Stimulated activated naive CD8-positive, alpha-beta T cell treated with anti-CD3 and anti-CD28 coated beads, Interleukin-15, Interleukin-2, amounts not matched to agents 100 U/mL and 50 U/mL, for 24 hours (primary cell): ENCODE results near the gene LRRC8C.
A peak's percentile ranks its signal among the peaks of the same experiment; 100 is the strongest.
"Not testable (repeated sequence)": the region's sequence is repeated elsewhere in the genome, so short reads cannot be mapped to it uniquely, and the experiment has no call there.

Experiments
- ATAC-seq: fragments of 150-1000 bp; cut with Tn5 transposase; one replicate; pipeline ENCODE4 v1.10.0; 2021
- DNase-seq: peaks from one replicate; pipeline ENCODE4 v3.0.0; 2021

LRRC8C gene

GRCh38 chr1:89607586-89608318, 25.2 kb upstream of the LRRC8C start:
- DNase-seq (no peak), ATAC-seq (no peak)

GRCh38 chr1:89608319-89608983, 24.5 kb upstream of the LRRC8C start:
- DNase-seq (peak; percentile 71), ATAC-seq (peak; percentile 55)

DNA sequence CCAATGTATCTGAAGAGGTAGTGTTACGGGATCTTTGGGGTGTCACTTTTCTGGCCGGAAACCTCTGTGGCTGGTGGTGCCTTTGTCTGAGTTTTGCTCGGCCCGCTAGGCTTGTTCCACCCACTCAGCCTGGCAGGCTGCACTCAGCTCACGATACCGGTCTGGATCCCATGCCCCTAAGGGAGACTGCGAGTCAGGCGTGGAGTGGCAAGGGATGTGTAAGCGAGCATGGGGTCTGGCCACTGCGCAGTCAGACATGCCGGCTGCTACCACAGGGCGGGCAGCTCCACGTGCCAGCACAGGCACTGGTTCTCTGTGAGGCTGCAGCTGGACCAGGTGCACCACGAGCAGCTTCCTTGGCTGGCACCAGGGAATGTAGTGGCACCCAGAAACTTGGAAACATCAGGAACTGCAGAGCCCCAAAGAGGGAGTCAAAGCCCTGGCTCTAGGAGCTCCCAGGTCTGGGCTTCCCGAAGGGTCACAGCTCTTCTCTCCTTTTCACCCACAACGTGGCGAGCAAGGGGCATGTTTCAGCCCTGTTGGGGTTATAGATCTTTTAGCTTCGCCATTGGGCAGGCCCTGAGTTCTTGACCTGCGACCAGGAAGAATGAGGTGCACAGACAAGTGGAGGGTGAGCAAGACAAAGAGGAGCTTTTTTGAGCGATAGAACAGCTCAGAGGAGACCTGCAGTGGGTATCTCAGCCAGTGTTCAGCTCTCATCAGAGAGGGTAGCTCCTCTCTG, 23.8 kb upstream of the LRRC8C start:
- DNase-seq (peak; percentile 75), ATAC-seq (peak; percentile 17)

DNA sequence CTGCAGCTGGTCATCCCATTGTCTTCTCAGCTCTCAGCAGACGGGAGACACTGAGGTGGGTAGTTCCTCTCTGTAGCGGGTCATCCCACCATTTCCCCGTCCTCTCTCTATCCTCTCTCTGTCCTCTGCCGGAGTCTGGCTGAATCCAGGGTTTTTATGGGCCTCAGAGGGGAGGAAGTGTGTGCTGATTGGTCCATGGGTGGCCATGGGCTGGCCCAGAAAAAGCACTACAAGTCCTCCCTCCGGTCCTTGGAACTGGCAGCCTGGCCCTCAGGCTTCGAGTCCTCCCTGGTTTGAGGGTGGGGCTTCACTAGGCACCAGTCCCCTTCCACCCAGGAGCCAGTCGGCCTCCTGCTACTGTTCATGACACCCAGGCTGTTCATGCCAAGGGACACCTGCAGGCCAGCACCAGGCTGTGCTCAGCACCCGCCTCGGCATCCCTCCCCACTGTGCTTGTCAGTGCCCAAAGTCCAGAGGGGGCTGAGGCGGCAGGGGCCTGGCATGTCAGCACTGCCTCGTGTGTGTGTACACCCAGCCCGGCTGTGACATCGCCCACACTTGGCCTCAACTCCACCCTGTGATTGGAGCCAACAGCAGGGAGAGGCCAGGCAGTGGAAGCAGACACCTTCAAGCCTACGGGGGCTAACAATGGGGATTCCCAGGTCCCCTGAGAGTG, 23.0 kb upstream of the LRRC8C start:
- peak; percentile 13 for ATAC-seq
- DNase-seq, result peak; percentile 61

- DNase-seq, result peak; percentile 36
- peak; percentile 9 for ATAC-seq
Measured at GRCh38 chr1:89610457-89611011, 22.4 kb upstream of the LRRC8C start.

DNA sequence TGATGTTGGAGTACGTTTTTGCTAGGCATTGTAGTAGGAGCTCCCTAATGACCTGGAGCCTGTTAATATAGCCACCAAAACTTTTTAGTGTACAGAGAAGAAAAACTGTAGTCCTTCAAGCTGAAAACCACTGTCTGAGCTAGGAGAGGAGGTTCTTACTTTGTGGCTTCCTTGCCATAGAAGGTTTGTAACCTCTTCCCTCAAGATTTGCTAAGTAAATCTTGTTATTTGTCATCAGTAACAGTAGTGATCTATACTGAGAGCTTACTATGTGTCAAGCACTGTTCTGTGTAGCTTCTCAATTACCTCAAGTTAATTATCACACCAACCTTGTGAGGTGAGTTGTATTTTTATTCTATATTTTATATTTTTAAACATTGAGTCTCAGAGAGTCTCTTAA, 21.2 kb upstream of the LRRC8C start:
- DNase-seq, result no peak
- peak; percentile 58 for ATAC-seq

- DNase-seq, result no peak
Measured at GRCh38 chr1:89613928-89614327, 19.0 kb upstream of the LRRC8C start.

DNA sequence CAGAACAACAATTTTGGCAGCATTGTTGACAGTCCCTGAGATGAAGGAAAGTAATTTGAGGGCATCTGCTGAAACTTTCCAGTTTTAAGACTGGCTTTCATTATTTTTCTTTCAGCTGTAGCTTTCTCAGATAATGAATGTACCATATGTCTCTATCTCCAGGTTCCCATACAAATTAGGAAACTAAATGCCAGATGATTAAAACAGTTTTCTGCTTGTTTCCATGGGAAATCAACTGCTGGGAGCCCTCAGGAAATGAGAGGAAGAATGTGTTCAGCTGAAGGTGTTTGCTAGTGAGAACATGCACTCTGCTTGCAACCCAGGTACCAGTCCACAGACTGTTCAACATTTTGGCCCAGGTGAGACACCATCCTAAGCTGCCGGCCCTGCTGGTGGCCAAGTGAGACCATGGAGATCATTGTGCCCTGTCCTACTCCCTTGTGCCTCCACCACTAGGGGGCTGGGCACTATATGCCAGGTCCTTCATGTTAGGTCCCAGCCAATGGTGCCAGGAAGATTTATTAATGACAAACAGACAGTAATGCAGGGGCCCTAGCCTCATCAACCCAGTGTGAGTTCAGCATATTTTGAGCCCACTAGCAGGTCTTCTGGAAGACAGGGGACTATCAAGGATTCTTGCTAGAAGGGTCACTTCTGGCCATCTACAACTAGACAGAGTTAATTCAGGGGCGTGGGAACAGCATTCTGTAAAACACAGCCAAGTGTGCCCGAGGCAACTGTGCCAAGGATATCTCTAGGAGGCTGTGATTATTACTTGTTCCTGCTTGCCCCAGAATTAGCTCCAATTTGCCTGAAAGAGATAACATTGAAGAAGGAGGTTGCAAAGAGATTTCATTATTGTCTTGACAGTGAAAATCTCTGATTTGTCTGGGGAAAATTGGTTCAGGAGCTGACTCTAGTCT, 17.0 kb upstream of the LRRC8C start:
- peak; percentile 40 for DNase-seq

More at GRCh38 chr1:89613928-89614327, 19.0 kb upstream of the LRRC8C start:
- no peak for ATAC-seq

DNA sequence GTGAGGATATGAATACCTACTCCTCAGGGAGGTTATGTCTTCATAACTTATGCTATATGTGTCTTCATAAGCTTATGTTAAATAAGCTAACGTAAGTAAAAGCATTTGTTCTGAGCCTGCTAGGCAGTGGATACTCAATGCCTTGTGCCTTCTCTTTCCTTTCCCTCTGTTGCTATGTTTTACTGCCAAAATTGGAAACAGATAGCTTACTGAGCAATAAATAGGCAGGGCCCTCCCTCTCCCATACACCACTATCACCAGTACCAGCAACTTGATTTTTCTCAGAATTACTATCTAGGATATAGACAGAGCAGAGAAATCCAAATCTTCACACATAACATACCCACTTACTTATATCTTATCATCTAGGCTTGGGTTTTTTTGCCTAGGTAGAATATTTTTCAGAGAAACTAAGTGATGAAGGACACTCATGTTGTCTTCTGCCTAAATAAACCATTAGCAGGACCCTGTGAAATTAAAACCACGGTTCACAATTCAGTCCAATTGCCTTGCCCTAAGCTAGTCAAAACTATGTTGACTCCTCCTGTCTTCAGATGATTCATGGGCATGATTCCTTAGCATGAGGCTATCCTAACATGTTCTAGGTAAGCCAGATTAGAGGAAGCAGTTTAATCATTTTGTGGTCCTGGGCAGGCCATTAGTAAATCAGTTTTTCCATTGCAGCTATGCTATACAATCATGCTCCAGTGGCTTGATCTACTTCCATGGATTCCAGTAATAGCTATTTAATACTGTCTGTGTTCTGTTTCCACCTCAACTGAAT, 15.9 kb upstream of the LRRC8C start:
- DNase-seq (no peak), ATAC-seq (no peak)

More for the DNA sequence above, 17.0 kb upstream of the LRRC8C start:
- ATAC-seq, result no peak

DNA sequence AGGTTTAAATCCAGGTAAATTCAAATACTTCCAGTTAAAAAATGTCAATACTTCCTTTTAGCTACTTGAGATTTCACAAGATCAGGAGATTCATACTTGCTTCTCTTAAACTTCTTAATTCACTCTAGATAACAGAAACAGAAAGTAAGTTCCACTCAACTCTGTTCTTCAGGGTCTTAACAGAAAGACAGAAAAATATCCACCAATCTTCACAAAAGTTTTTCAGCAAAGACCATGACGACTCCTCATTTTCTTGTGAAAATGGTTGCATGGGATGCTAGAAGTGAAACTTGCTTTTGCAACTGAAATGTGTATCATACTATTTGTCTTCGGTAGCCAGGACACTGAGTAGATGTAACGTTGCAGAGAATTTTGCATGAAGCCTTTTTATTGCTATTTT, 12.3 kb upstream of the LRRC8C start:
- ATAC-seq (no peak), DNase-seq (no peak)

DNA sequence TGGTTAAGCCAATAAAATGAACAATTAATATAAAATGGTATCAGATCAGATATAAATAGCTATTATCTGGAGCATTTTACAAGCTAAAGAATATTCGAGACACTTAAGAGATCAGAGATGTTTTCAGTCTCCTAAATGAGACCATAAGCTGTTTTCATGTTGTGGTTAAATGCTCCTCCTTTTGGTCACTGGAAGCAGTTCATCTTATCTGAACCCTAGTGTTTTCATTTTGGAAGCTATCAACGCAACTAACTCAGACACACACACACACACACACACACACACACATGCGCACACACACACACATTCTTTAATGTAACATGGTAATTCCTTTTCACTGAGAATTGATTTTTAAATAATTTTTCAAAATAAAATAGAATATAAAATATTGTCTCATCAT, 10.0 kb upstream of the LRRC8C start:
- DNase-seq, result no peak

DNA sequence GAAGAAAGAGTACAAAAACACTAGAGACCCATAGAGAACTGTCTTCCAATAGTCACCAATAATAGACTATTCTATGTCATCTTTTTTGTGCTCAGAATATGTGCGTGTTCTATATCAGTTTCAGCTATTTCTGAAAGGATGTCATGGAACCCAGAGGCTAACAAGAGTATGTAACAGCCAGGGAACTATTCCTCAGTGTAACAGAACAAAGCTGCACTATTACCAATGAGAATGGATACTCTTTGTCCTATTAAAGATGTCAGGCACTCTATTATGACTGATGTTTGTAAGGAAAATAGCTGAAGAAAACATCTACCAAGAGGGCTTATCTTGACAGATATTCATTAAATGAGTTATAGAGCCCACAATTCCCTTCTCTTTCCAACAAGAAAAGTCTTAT, 8.6 kb upstream of the LRRC8C start:
- no peak for ATAC-seq
- DNase-seq, result no peak

More for the DNA sequence above, 10.0 kb upstream of the LRRC8C start:
- no peak for ATAC-seq

DNA sequence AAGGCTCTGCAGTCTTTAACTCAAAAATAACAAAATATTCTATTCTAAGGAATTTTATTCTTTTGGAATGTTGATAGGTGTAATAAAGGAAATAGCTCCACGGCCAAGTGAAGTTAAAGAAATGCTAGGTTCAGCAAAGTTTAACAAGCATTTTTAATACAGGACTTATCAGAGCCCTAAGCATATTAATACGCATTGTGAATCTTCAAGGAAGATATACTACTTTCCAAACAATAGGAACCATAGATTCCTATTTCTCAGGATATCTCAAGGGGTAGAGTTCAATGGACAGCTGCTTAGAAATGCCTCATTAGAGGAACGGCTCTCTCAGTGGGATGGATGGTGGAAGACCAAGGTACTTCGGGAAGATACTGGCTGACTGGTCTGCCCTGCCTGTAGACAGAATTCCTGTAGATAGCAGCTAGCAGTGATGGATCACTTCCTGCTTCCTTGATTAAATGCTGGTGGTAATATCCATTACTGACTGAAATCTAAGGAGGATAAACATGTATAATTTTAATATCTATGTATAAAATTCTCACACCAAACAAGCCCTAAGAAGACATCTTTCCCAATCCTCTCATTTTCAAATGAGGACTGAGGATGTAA, 8.1 kb upstream of the LRRC8C start:
- ATAC-seq (no peak), DNase-seq (no peak)

DNA sequence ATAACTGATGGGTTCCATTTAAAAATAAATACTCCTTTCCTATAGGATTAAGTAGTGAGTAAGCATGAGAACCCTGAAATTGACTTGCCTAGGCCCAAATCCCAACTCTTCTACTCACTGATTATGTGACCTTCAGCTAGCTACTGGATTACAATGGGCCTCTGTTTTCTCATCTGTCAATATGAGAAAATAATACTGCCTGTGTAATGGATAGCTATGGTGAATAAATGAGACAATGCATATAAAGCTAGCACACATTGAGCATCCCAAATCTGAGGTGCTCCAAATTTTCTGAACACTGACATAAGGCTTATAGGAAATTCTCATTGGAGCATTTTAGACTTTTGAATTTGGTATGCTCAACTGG, 5.3 kb upstream of the LRRC8C start:
- no peak for ATAC-seq

GRCh38 chr1:89629146-89629545, 3.8 kb upstream of the LRRC8C start:
- ATAC-seq (no peak), DNase-seq (no peak)

More for the DNA sequence above, 5.3 kb upstream of the LRRC8C start:
- no peak for DNase-seq

DNA sequence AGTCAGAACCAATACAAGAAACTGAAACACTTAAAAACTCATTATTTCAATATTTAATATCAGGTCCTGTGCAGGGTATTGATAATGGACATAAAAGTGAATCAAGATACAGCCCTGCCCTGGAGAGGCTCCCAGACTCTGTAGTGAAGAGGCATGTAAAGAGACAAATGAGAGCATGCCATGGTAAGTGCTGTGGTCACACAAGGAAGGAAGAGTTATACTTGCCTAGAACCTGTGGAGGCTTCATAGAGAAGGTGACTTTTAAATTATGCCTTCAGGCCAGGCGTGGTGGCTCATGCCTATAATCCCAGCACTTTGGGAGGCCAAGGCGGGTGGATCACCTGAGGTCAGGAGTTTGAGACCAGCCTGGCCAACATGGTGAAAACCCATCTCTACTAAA, 3.3 kb upstream of the LRRC8C start:
- not testable (repeated sequence) for DNase-seq, ATAC-seq

DNA sequence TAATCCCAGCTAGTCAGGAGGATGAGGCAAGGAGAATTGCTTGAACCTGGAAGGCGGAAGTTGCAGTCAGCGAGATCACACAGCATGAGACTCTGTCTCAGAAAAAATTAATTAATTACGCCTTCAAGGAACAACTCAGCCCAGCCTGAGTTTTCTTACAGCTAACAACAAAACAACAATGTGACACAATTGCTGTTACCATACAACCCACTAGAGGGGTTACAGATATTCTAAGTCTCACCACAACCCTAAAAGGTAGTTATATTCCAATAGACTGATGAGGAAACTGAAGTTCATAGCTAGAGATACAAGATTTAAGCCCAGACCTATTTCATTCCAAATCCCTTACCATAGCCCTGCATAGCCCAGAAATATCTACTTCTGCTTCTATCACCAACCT, 2.9 kb upstream of the LRRC8C start:
- DNase-seq (no peak), ATAC-seq (no peak)

DNA sequence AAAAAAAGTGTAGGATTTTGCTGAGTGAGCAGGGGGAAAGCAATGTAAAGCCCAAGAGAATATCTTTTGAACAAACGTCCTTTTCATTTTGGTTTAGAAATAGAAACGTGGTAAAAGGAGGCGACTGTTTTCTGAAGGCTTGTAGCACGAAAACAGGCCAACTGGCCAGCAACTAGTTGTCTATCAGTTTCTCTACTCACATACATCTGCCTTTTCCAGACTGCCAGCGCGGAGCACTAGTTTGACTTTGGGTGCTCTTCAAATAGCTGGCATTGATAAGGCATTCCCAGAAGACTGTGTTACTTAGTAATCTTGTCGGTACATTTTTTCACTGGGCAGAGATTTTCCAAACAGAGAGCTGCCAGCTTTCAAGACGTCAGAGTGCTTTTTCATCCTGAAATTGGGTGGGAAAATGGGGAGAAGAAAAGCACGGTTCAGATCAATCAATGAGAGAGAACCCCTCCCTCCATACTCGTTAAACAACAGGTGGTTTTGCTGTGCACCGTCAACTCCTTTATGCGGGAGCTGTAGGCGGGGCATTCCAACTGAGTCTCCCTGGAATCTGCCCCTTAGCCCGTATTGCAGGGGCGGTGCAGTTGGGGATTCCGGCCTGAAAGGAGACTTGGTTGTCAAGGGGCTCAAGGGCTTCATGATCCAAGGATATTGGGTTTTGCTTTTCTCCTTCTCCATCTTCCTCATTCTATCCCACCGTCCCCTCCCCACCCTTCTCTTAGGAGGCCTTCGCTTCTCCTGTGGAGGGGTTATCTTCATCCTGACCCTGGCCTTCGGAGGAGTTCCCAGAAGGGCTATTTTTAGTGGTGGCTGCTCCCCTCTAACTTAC, 884 bp upstream of the LRRC8C start:
- DNase-seq (no peak), ATAC-seq (no peak)

- DNase-seq (peak; percentile 67), ATAC-seq (peak; percentile 26)
Measured at GRCh38 chr1:89633248-89633799, 404 bp downstream of the LRRC8C start.
